Esophagus (tissue), 2 donors: ENCODE measurements around the gene CDH18. TPM values are rescaled to one million over a fixed set of nuclear protein-coding genes. Genes with fewer than 3 reads are reported as not detected.

ENCODE experiments used
- H3K27ac ChIP-seq, 2 donors: one replicate each; pipeline ENCODE4 v1.5.1; 2013; ENCODE audit warnings: low read depth in 2 of 2, mild to moderate bottlenecking in 2 of 2, inconsistent platforms in 1 of 2, low read length in 1 of 2, moderate library complexity in 1 of 2
- H3K27me3 ChIP-seq, 2 donors: one replicate each; pipeline ENCODE4 v1.6.1; 2013; ENCODE audit warnings: low read length in 2 of 2, control low read depth in 1 of 2, mild to moderate bottlenecking in 1 of 2; ENCODE audit not compliant: insufficient read depth in 2 of 2, control insufficient read depth in 1 of 2
- H3K36me3 ChIP-seq, 2 donors: one replicate each; pipeline ENCODE4 v1.6.1; 2013; ENCODE audit warnings: low read length in 1 of 2; ENCODE audit not compliant: control insufficient read depth in 2 of 2, insufficient read depth in 2 of 2
- H3K4me1 ChIP-seq, 2 donors: one replicate each; pipeline ENCODE4 v1.6.1; 2013; ENCODE audit warnings: low read length in 1 of 2; ENCODE audit not compliant: control insufficient read depth in 2 of 2, insufficient read depth in 2 of 2
- H3K4me3 ChIP-seq, 2 donors: one replicate each; pipeline ENCODE4 v1.5.1; 2013; ENCODE audit warnings: low read length in 2 of 2, mild to moderate bottlenecking in 2 of 2, low read depth in 1 of 2, moderate library complexity in 1 of 2
- H3K9me3 ChIP-seq, 2 donors: one replicate each; pipeline ENCODE4 v1.6.1; 2013; ENCODE audit warnings: mild to moderate bottlenecking in 2 of 2, low read depth in 1 of 2, low read length in 1 of 2, moderate library complexity in 1 of 2; ENCODE audit not compliant: control insufficient read depth in 2 of 2, insufficient read depth in 1 of 2
- WGBS, 2 donors: extraction: QIAGEN DNeasy Blood & Tissue Kit; methylation state at CpG; one replicate each; pipeline ENCODE4 v1.1.7; 2013; 5-methylcytosine and 5-hydroxymethylcytosine counted together
- polyA plus RNA-seq, 2 donors: library from polyadenylated mRNA; stranded (reverse); fragments of 200-250 nt; gene quantifications; one replicate each; pipeline ENCODE4 v1.2.3, GENCODE V29; 2013
- donor health status: healthy with polysubstance abuse.
- donor health status: Bipolar disorder and iron deficiency.

CDH18 gene
- polyA plus RNA-seq, 2 donors = not detected

GRCh38 chr5:19719109-19719508 is 268.9 kb downstream of the CDH18 start:
- Histone ChIP-seq H3K27ac (no peak overlapping the region), H3K4me1 (no peaks in the 10 kb centered on the region)
- 57 to 60% methylated on average over 3 of the region's 3 CpGs for WGBS, 2 donors

GRCh38 chr5:19713740-19714139 is 274.3 kb downstream of the CDH18 start:
- no peak overlapping the region for H3K4me3 ChIP-seq
- no peaks in the 10 kb centered on the region for H3K36me3 ChIP-seq
- H3K27me3 ChIP-seq = no peaks in the 10 kb centered on the region
- H3K4me1 ChIP-seq = no peaks in the 10 kb centered on the region
- H3K27ac ChIP-seq = no peak overlapping the region
- no peaks in the 10 kb centered on the region for H3K9me3 ChIP-seq
- WGBS, 2 donors = 84 to 89% methylated on average over 1 of the region's 1 CpG

More at GRCh38 chr5:19719109-19719508, 268.9 kb downstream of the CDH18 start:
- H3K9me3 ChIP-seq = peaks cover 0 to 2% of the 10 kb centered on the region in 2 donors
- H3K4me3 ChIP-seq = no peak overlapping the region
- no peaks in the 10 kb centered on the region for H3K36me3 ChIP-seq
- no peaks in the 10 kb centered on the region for H3K27me3 ChIP-seq

- H3K4me1 ChIP-seq = no peaks in the 10 kb centered on the region
- no peaks in the 10 kb centered on the region for H3K9me3 ChIP-seq
- H3K4me3 ChIP-seq = no peak overlapping the region
- no peaks in the 10 kb centered on the region for H3K27me3 ChIP-seq
- H3K36me3 ChIP-seq = no peaks in the 10 kb centered on the region
- 88 to 91% methylated on average over 2 of the region's 2 CpGs for WGBS, 2 donors
- H3K27ac ChIP-seq = no peak overlapping the region
Observed at GRCh38 chr5:19709403-19709802, 278.6 kb downstream of the CDH18 start.

GRCh38 chr5:19706776-19707175 is 281.2 kb downstream of the CDH18 start:
- peaks cover 0 to 2% of the 10 kb centered on the region in 2 donors for H3K9me3 ChIP-seq
- WGBS, 2 donors = 87 to 88% methylated on average over 4 of the region's 4 CpGs
- H3K4me3 ChIP-seq = no peak overlapping the region
- H3K4me1 ChIP-seq = no peaks in the 10 kb centered on the region
- no peaks in the 10 kb centered on the region for H3K27me3 ChIP-seq
- no peak overlapping the region for H3K27ac ChIP-seq
- H3K36me3 ChIP-seq = no peaks in the 10 kb centered on the region

- Histone ChIP-seq H3K4me3 (no peak overlapping the region), H3K9me3 (peaks cover 0 to 2% of the 10 kb centered on the region in 2 donors), H3K27ac (no peak overlapping the region), H3K36me3 (no peaks in the 10 kb centered on the region), H3K4me1 (no peaks in the 10 kb centered on the region), H3K27me3 (no peaks in the 10 kb centered on the region)
- WGBS, 2 donors = 87 to 93% methylated on average over 5 of the region's 5 CpGs
Observed at GRCh38 chr5:19701731-19702130, 286.3 kb downstream of the CDH18 start.

GRCh38 chr5:19694949-19695611 is 292.9 kb downstream of the CDH18 start:
- H3K4me1 ChIP-seq = no peaks in the 10 kb centered on the region
- H3K36me3 ChIP-seq = no peaks in the 10 kb centered on the region
- H3K27me3 ChIP-seq = no peaks in the 10 kb centered on the region
- 65 to 73% methylated on average over 4 of the region's 4 CpGs for WGBS, 2 donors
- no peak overlapping the region for H3K27ac ChIP-seq
- no peaks in the 10 kb centered on the region for H3K9me3 ChIP-seq
- H3K4me3 ChIP-seq = no peak overlapping the region

GRCh38 chr5:19690978-19691377 is 297.0 kb downstream of the CDH18 start:
- Histone ChIP-seq H3K27ac (no peak overlapping the region), H3K27me3 (no peaks in the 10 kb centered on the region), H3K9me3 (peaks cover 2 to 3% of the 10 kb centered on the region in 2 donors), H3K36me3 (no peaks in the 10 kb centered on the region), H3K4me1 (no peaks in the 10 kb centered on the region), H3K4me3 (no peak overlapping the region)
- WGBS, 2 donors = 78 to 88% methylated on average over 1 of the region's 1 CpG

- Histone ChIP-seq H3K27me3 (no peaks in the 10 kb centered on the region), H3K9me3 (peaks cover 2 to 3% of the 10 kb centered on the region in 2 donors), H3K36me3 (no peaks in the 10 kb centered on the region), H3K4me1 (no peaks in the 10 kb centered on the region), H3K27ac (no peak overlapping the region), H3K4me3 (no peak overlapping the region)
- WGBS, 2 donors = 87 to 93% methylated on average over 3 of the region's 3 CpGs
Observed at GRCh38 chr5:19685473-19685872, 302.5 kb downstream of the CDH18 start.

- Histone ChIP-seq H3K36me3 (no peaks in the 10 kb centered on the region), H3K4me3 (no peak overlapping the region), H3K9me3 (no peaks in the 10 kb centered on the region), H3K27ac (no peak overlapping the region), H3K4me1 (no peaks in the 10 kb centered on the region), H3K27me3 (no peaks in the 10 kb centered on the region)
- WGBS, 2 donors = 55 to 57% methylated on average over 3 of the region's 3 CpGs
Observed at GRCh38 chr5:19676895-19677294, 311.1 kb downstream of the CDH18 start.

- no peaks in the 10 kb centered on the region for H3K36me3 ChIP-seq
- H3K4me1 ChIP-seq = no peaks in the 10 kb centered on the region
- H3K4me3 ChIP-seq = no peak overlapping the region
- no peaks in the 10 kb centered on the region for H3K9me3 ChIP-seq
- H3K27ac ChIP-seq = no peak overlapping the region
- H3K27me3 ChIP-seq = no peaks in the 10 kb centered on the region
- WGBS, 2 donors = 88 to 90% methylated on average over 1 of the region's 1 CpG
Observed at GRCh38 chr5:19660679-19661078, 327.3 kb downstream of the CDH18 start.
